ENCODE measurements around the gene ITPR1. TPM values are rescaled to one million over a fixed set of nuclear protein-coding genes. Genes with fewer than 3 reads are reported as not detected.

Gene ITPR1
- total and polyA plus RNA-seq, 10 of the 15 experiments (the other 5 are each of a cell fraction or from before 2014, with no cell fraction given) = 12.2 to 239 (median 28.4) TPM

DNA sequence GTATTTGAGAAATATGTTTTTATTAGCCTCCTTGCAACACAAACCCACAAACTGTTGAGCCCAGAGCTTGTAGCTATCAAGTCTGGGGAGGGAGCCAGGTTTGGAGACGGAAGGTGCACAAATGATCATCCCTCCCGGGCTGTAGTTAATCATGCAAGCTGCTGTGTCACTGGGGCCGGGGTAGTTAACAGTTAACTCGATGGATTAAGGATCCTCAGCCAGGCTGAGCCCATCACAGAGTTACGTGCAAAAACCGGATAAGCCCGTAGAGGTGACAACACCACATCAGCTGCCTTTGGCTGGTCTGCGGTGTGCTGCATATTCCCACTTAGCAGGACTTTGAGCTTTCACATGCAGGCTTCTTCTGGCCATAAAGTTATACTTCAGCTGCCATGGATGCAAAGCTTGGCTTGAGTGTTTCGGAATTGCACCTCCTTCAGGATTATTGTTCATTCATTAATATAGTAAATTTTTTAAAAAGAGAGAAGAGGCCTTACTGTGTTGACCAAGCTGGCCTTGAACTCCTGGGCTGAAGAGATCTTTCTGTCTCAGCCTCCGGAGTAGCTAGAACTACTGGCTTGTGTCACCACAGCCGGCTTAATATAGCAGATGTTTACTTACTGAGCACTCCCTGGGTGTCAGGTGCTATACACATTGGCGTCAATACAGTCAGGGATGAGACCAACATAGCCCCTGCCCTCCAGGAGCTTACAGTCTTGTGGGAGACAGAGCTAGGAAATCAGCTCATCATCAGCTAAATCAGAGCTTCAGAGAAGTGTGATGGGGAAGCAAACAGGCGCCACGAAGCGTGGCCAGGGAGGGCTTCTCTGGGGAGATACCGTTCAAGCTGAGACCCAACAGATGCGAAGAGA lies 259.3 kb downstream of the ITPR1 start (continued):
- TF ChIP-seq, protein P1, sequence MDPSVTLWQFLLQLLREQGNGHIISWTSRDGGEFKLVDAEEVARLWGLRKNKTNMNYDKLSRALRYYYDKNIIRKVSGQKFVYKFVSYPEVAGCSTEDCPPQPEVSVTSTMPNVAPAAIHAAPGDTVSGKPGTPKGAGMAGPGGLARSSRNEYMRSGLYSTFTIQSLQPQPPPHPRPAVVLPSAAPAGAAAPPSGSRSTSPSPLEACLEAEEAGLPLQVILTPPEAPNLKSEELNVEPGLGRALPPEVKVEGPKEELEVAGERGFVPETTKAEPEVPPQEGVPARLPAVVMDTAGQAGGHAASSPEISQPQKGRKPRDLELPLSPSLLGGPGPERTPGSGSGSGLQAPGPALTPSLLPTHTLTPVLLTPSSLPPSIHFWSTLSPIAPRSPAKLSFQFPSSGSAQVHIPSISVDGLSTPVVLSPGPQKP (IDR thresholded peaks at IDR 0.05; ENCODE audit: low read depth, low read length) = no peak
- TF ChIP-seq CREB1 (IDR thresholded peaks at IDR 0.05; ENCODE audit: low read depth) (no peak), POLR2A (IDR thresholded peaks at IDR 0.05; ENCODE audit: low read depth, low read length) (no peak; the same call in 1 of the 2 replicates), RCOR1 (conservative IDR thresholded peaks at IDR 0.05; ENCODE audit: low read depth, low read length) (0 out of 2 replicates have a peak, but pooled peaks have one; percentile 44), STAT3 (IDR thresholded peaks at IDR 0.05; ENCODE audit: low read depth, low read length) (no peak), ZNF622 (IDR thresholded peaks at IDR 0.05) (no peak), SMAD1 (IDR thresholded peaks at IDR 0.05; ENCODE audit: low read depth, partially characterized antibody) (peak; percentile 77), HCFC1 (IDR thresholded peaks at IDR 0.05; ENCODE audit: low read length) (no peak), ATF7 (IDR thresholded peaks at IDR 0.05; ENCODE audit: low read depth) (peak; percentile 77), ZZZ3 (IDR thresholded peaks at IDR 0.05; ENCODE audit: control insufficient read depth, insufficient read length, low read depth) (no peak), DPF2 (IDR thresholded peaks at IDR 0.05) (no peak), HDAC6 (IDR thresholded peaks at IDR 0.05; ENCODE audit: unreplicated experiment) (no peak), TARDBP (IDR thresholded peaks at IDR 0.05; ENCODE audit: borderline replicate concordance) (no peak)
- TF ChIP-seq, protein P2, sequence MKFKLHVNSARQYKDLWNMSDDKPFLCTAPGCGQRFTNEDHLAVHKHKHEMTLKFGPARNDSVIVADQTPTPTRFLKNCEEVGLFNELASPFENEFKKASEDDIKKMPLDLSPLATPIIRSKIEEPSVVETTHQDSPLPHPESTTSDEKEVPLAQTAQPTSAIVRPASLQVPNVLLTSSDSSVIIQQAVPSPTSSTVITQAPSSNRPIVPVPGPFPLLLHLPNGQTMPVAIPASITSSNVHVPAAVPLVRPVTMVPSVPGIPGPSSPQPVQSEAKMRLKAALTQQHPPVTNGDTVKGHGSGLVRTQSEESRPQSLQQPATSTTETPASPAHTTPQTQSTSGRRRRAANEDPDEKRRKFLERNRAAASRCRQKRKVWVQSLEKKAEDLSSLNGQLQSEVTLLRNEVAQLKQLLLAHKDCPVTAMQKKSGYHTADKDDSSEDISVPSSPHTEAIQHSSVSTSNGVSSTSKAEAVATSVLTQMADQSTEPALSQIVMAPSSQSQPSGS (IDR thresholded peaks at IDR 0.05; ENCODE audit: low read length) = no peak
- TF ChIP-seq, protein P3, sequence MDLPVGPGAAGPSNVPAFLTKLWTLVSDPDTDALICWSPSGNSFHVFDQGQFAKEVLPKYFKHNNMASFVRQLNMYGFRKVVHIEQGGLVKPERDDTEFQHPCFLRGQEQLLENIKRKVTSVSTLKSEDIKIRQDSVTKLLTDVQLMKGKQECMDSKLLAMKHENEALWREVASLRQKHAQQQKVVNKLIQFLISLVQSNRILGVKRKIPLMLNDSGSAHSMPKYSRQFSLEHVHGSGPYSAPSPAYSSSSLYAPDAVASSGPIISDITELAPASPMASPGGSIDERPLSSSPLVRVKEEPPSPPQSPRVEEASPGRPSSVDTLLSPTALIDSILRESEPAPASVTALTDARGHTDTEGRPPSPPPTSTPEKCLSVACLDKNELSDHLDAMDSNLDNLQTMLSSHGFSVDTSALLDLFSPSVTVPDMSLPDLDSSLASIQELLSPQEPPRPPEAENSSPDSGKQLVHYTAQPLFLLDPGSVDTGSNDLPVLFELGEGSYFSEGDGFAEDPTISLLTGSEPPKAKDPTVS (IDR thresholded peaks at IDR 0.05; ENCODE audit: low read depth, low read length) = no peak
- TF ChIP-seq, protein P4, sequence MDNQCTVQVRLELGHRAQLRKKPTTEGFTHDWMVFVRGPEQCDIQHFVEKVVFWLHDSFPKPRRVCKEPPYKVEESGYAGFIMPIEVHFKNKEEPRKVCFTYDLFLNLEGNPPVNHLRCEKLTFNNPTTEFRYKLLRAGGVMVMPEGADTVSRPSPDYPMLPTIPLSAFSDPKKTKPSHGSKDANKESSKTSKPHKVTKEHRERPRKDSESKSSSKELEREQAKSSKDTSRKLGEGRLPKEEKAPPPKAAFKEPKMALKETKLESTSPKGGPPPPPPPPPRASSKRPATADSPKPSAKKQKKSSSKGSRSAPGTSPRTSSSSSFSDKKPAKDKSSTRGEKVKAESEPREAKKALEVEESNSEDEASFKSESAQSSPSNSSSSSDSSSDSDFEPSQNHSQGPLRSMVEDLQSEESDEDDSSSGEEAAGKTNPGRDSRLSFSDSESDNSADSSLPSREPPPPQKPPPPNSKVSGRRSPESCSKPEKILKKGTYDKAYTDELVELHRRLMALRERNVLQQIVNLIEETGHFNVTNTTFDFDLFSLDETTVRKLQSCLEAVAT (IDR thresholded peaks at IDR 0.05) = peak; percentile 96
- TF ChIP-seq, protein P5, sequence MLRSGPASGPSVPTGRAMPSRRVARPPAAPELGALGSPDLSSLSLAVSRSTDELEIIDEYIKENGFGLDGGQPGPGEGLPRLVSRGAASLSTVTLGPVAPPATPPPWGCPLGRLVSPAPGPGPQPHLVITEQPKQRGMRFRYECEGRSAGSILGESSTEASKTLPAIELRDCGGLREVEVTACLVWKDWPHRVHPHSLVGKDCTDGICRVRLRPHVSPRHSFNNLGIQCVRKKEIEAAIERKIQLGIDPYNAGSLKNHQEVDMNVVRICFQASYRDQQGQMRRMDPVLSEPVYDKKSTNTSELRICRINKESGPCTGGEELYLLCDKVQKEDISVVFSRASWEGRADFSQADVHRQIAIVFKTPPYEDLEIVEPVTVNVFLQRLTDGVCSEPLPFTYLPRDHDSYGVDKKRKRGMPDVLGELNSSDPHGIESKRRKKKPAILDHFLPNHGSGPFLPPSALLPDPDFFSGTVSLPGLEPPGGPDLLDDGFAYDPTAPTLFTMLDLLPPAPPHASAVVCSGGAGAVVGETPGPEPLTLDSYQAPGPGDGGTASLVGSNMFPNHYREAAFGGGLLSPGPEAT (IDR thresholded peaks at IDR 0.05; ENCODE audit: low read depth) = 0 out of 2 replicates have a peak, but pooled peaks have one; percentile 9
- TF ChIP-seq, protein P6, sequence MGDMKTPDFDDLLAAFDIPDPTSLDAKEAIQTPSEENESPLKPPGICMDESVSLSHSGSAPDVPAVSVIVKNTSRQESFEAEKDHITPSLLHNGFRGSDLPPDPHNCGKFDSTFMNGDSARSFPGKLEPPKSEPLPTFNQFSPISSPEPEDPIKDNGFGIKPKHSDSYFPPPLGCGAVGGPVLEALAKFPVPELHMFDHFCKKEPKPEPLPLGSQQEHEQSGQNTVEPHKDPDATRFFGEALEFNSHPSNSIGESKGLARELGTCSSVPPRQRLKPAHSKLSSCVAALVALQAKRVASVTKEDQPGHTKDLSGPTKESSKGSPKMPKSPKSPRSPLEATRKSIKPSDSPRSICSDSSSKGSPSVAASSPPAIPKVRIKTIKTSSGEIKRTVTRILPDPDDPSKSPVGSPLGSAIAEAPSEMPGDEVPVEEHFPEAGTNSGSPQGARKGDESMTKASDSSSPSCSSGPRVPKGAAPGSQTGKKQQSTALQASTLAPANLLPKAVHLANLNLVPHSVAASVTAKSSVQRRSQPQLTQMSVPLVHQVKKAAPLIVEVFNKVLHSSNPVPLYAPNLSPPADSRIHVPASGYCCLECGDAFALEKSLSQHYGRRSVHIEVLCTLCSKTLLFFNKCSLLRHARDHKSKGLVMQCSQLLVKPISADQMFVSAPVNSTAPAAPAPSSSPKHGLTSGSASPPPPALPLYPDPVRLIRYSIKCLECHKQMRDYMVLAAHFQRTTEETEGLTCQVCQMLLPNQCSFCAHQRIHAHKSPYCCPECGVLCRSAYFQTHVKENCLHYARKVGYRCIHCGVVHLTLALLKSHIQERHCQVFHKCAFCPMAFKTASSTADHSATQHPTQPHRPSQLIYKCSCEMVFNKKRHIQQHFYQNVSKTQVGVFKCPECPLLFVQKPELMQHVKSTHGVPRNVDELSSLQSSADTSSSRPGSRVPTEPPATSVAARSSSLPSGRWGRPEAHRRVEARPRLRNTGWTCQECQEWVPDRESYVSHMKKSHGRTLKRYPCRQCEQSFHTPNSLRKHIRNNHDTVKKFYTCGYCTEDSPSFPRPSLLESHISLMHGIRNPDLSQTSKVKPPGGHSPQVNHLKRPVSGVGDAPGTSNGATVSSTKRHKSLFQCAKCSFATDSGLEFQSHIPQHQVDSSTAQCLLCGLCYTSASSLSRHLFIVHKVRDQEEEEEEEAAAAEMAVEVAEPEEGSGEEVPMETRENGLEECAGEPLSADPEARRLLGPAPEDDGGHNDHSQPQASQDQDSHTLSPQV (IDR thresholded peaks at IDR 0.05) = peak; percentile 52; the same call in 1 of the 2 replicates

All from GM12878 (cell line).